Measurements from ENCODE around the gene EPHA4. TPM values are rescaled to one million over a fixed set of nuclear protein-coding genes. Genes with fewer than 3 reads are reported as not detected.

Gene EPHA4
- polyA plus RNA-seq, 1 of the 3 experiments (the other 2 are of a cell fraction), result 0.90 TPM

GRCh38 chr2:221415789-221416188, 156.3 kb downstream of the EPHA4 start:
- H3F3A ChIP-seq (replicated peaks; ENCODE audit: insufficient read depth), result no peaks in the 10 kb centered on the region
- POLR2A ChIA-PET, result no interaction called here
- no peaks in the 10 kb centered on the region for H3K4me1 ChIP-seq (ENCODE audit: control insufficient read depth in 1 of 2, insufficient read depth in 2 of 2, low read depth in 1 of 2, low read length in 1 of 2)
- no peak overlapping the region for H3K4me2 ChIP-seq
- H3K36me3 ChIP-seq (replicated peaks in 1 of 2; ENCODE audit: control insufficient read depth in 1 of 2, insufficient read depth in 2 of 2, low read length in 1 of 2), result no peaks in the 10 kb centered on the region
- H3K27me3 ChIP-seq (ENCODE audit: insufficient read depth), result no peaks in the 10 kb centered on the region
- CTCF ChIA-PET, result no interaction called here
- TF ChIP-seq RFX5 (IDR thresholded peaks at IDR 0.05; ENCODE audit: low read length), result no peak
- no peak for TF ChIP-seq REST (IDR thresholded peaks at IDR 0.05; ENCODE audit: low read depth, low read length)
- no peak for TF ChIP-seq CHD2 (IDR thresholded peaks at IDR 0.05; ENCODE audit: low read length, partially characterized antibody)
- no peak for TF ChIP-seq GABPA (IDR thresholded peaks at IDR 0.05; ENCODE audit: low read depth)
- TF ChIP-seq FOSL2 (IDR thresholded peaks at IDR 0.05; ENCODE audit: borderline replicate concordance, low read depth), result no peak
- TF ChIP-seq USF2 (IDR thresholded peaks at IDR 0.05; ENCODE audit: borderline replicate concordance, low read depth, low read length), result no peak
- no peak for TF ChIP-seq EP300 (IDR thresholded peaks at IDR 0.05; ENCODE audit: borderline replicate concordance in 1 of 2, low read depth in 1 of 2, low read length in 1 of 2)
- no peak for TF ChIP-seq MXI1 (IDR thresholded peaks at IDR 0.05; ENCODE audit: low read depth, low read length)
- TF ChIP-seq FOXJ3 (CRISPR knock-in tag; IDR thresholded peaks at IDR 0.05), result no peak
- TF ChIP-seq JUND (IDR thresholded peaks at IDR 0.05), result no peak
- no peak for TF ChIP-seq MEF2A (IDR thresholded peaks at IDR 0.05; ENCODE audit: borderline replicate concordance, low read depth)
- no peak for TF ChIP-seq PBX3 (IDR thresholded peaks at IDR 0.05)
- TF ChIP-seq TAF1 (IDR thresholded peaks at IDR 0.05; ENCODE audit: borderline replicate concordance, low read depth, low read length), result no peak
- no peak for TF ChIP-seq POLR2AphosphoS5 (IDR thresholded peaks at IDR 0.05; ENCODE audit: low read depth, low read length)
- TF ChIP-seq CTCF (IDR thresholded peaks at IDR 0.05), result no peak
- TF ChIP-seq NRF1 (IDR thresholded peaks at IDR 0.05; ENCODE audit: low read depth, low read length), result no peak
- TF ChIP-seq RAD21 (IDR thresholded peaks at IDR 0.05; ENCODE audit: low read length), result no peak
- no peak for TF ChIP-seq RCOR1 (IDR thresholded peaks at IDR 0.05; ENCODE audit: low read length)
- no peak for TF ChIP-seq ZBTB33 (IDR thresholded peaks at IDR 0.05; ENCODE audit: borderline replicate concordance, low read depth)
- H3K9me3 ChIP-seq, result no peaks in the 10 kb centered on the region
- WGBS (ENCODE audit: low lambda C conversion rate), result 12% methylated on average over 5 of the region's 5 CpGs
- no peak for DNase-seq
- no peak overlapping the region for H3K27ac ChIP-seq (ENCODE audit: low read depth in 2 of 2, low read length in 1 of 2)
- no peaks in the 10 kb centered on the region for H3K9me2 ChIP-seq
- H2AFZ ChIP-seq (ENCODE audit: low read depth), result no peak overlapping the region
- no peak overlapping the region for H3K9ac ChIP-seq
- H4K20me1 ChIP-seq (ENCODE audit: insufficient read depth), result no peaks in the 10 kb centered on the region
- H3K4me3 ChIP-seq (ENCODE audit: low read depth in 2 of 2, low read length in 1 of 2), result no peak overlapping the region
- H3K79me2 ChIP-seq (ENCODE audit: insufficient read depth), result no peaks in the 10 kb centered on the region
